GM12891 (cell line): Measurements from ENCODE around the gene NCAM1.

ENCODE experiments used
- POLR2AphosphoS5 ChIP-seq: IDR thresholded peaks from 2 replicates; pipeline ENCODE4 v1.6.1; 2011; ENCODE audit warnings: low read depth, low read length, control low read depth
- TAF1 ChIP-seq: IDR thresholded peaks from 2 replicates; pipeline ENCODE4 v1.6.1; 2011; ENCODE audit warnings: low read depth, low read length, control low read depth

DNA sequence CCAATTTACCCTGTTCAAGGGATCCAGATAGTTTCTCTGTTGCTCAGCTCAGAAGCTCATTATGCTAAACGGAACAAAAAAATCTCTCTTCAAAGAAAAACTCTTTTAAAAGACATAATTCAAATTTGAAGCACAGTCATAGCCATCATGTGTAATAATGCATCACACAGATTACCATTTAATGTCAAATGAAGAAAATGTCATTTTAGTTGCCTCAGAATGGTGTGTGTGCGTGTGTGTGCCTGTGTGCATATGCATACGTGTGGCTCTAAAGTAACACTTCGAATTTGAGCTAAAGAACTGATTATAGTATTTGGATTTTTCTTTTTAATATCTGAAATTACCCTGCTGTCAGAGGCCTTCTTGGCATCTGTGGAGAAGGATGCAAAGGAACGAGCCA is 363.0 kb downstream of the NCAM1 start:
- TF ChIP-seq POLR2AphosphoS5 (no peak), TAF1 (no peak)
